GM19455 (cell line): ENCODE data around the gene SCARB2.

ENCODE experiments used
- ATAC-seq: cut with Tn5 transposase; IDR thresholded peaks from one replicate; pipeline ENCODE4 v1.9.1; 2021; ENCODE audit not compliant: unreplicated experiment

SCARB2 gene

GRCh38 chr4:76200771-76201231 is 12.8 kb downstream of the SCARB2 start:
- no peak for ATAC-seq

DNA sequence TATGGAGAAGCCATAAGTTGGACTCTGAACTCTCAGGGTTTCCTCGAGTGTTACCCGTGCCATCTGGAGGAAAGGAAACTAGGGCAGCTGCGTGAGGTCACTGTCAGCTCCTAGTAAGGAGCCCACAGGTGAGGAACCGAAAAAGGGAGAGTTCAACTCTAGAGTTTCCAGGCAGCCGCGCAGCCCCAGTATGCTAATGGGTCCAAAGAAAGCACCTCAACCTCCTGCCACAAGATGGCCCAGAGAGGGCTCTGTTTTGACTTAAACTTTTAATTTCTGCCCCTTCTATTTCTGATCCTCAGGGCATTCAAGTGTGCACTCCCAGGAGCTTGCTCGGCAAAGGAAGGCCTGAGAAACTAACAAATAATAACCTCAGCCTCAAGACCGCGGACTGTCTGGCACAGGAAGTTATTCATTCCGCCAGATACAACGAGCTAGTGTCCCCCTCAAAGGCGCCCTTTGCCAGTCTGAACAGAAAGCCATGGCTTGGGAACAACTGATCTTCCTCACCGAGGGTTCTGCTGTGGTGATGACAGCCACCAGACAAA is 13.9 kb downstream of the SCARB2 start:
- peak; percentile 87 for ATAC-seq

GRCh38 chr4:76198411-76199237 is 15.0 kb downstream of the SCARB2 start:
- peak; percentile 43 for ATAC-seq

GRCh38 chr4:76197971-76198410 is 15.6 kb downstream of the SCARB2 start:
- ATAC-seq: no peak

GRCh38 chr4:76197031-76197743 is 16.4 kb downstream of the SCARB2 start:
- ATAC-seq: no peak

DNA sequence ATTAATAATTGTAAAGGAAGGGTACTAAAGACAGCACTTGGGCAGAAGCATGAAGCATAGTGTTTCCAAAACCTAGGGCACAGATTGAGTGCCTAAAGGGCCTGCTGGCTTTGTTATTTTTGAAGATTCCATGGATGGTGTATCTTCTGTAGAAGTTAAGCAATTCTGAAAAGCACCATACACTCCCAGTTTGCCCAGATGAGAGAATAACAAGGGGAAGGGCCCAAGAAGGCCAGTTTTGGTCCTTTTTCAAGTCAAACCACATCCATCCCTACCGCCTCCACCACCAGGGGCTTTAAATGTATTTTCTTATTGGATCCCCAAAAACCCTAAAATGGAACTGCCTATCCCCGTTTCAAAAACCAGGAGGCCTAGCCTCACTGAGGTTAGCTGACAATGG is 17.2 kb downstream of the SCARB2 start:
- ATAC-seq: no peak

- no peak for ATAC-seq
These were observed 18.3 kb downstream of the SCARB2 start for GRCh38 chr4:76195326-76195725.

GRCh38 chr4:76194325-76194724 is 19.3 kb downstream of the SCARB2 start:
- no peak for ATAC-seq

- no peak for ATAC-seq
These were observed 21.4 kb downstream of the SCARB2 start for GRCh38 chr4:76192236-76192635.

GRCh38 chr4:76188557-76188956 is 25.1 kb downstream of the SCARB2 start:
- ATAC-seq: no peak

DNA sequence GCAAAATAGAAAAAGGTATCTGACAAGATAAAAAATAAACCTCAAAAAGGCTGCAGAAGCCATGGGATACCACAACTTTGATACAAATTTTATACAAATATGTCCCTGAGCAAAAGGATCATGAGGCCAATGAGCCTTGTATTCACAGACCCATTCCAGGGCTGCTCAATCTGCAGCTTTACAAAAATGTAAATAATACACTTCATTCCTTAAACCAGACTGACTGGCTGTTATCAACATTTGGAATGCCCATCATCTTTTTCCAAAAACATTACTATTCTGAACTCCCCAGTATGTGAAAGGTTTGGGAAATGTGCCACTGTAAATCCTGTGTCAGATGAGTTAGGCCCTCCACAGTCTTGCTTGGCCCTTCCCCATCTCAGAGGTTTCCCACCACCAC is 25.5 kb downstream of the SCARB2 start:
- ATAC-seq: no peak

- ATAC-seq: no peak
These were observed 26.5 kb downstream of the SCARB2 start for GRCh38 chr4:76187152-76187551.

GRCh38 chr4:76182463-76182862 is 31.2 kb downstream of the SCARB2 start:
- ATAC-seq: no peak

GRCh38 chr4:76179398-76180318 is 34.0 kb downstream of the SCARB2 start:
- ATAC-seq: peak; percentile 90

DNA sequence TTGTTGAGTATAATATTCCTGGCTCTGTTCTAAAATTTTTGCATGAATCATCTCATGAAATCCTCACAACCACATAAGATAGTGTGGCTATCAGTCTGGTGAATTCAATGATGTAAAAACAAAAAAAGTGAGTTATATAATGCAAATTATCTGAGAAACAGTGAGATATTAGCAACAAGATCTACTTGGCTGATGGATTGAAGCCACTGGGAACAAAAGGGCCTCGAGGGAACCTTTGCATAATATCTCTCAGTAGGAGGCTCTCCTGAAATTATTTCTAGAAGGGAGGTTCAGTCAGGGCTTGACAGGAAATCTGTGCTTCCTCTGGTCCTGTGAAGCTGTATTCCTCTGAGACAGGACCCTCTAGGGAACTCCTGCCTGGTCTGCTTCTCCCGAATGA is 35.3 kb downstream of the SCARB2 start:
- ATAC-seq: no peak

GRCh38 chr4:76177709-76178108 is 35.9 kb downstream of the SCARB2 start:
- ATAC-seq: no peak

GRCh38 chr4:76175336-76175735 is 38.3 kb downstream of the SCARB2 start:
- no peak for ATAC-seq

DNA sequence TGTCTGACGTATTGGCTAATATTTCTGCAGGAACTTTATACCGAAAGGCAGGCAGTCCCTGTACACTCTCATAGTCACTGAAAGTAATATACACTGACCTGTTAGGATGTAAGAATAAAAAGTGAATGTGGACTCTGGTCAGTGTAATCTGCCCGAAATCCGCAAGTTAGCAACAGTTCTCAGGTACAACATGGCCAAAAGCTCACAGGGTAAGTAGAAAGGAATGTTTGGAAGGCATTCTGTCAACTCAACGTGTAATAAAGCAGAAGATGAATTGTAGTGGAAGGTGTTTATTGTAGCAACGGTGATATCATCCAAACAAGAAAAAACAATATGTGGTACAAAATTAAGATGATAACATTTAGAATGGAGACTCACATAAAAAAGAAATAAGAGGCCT is 39.4 kb downstream of the SCARB2 start:
- no peak for ATAC-seq

DNA sequence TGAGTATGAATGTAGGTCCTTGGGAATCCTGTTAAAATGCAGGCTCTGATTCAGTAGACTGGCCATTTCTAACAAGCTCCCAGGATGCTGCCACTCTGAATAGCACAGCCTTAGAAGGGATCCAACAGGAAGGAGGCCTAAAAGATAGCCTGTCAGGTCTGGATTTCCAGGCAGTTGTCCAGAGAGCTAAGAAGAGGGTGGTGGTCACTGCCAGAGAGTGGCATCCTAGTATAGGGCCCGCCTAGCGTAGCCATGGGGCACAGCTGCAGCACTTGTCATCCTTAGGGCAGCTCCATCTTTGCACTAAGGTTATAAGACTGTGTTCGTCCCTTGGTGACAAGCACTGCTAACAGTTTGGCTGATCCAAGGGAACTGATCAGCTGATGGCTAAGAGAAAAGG is 44.9 kb downstream of the SCARB2 start:
- ATAC-seq: no peak

GRCh38 chr4:76166480-76166879 is 47.1 kb downstream of the SCARB2 start:
- no peak for ATAC-seq

DNA sequence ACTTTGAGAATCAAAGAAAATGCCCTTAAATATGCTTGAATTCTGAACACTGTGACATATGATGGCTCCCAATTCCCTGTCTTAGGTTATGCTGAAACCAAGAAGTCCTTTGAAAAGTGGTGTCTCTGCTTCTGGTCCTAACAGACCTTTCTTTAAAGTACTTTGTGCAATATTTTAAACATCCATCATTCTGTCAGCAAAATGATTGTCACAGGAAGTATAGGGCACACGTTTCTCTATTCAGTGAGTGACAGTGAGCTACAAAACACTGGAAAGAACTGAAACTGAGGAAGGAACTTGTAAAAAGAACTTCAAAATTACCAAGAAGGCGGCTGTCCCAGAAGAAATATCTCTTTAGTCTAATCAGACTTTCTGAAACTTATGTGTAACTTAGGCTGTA is 53.3 kb downstream of the SCARB2 start:
- no peak for ATAC-seq
